H1 (cell line): ENCODE data around the gene UBE2E2. TPM values are rescaled to one million over a fixed set of nuclear protein-coding genes. Genes with fewer than 3 reads are reported as not detected.

Experiments used
- CTCF ChIA-PET: fragments of 300-600 bp; sonication (Branson Sonifier 250); formaldehyde crosslinking; loops from one replicate; lab custom pipeline; 2021; ENCODE audit not compliant: partially characterized antibody; lab: Charles Lee
- POLR2A ChIA-PET: fragments of 300-600 bp; sonication (Branson Sonifier 250); formaldehyde crosslinking; loops from one replicate; lab custom pipeline; 2021; ENCODE audit warnings: inconsistent platforms; ENCODE audit not compliant: partially characterized antibody; lab: Charles Lee
- DNase-seq, 2 experiments: peaks; one replicate each; pipeline versions ENCODE4 v3.0.0 to v3.0.0-alpha.2; 2010 to 2022; ENCODE audit warnings: low spot score in 2 of 2, low read depth in 1 of 2, mixed read lengths in 1 of 2
- FAIRE-seq: peaks from 2 replicates; lab custom pipeline; 2011; peaks lifted over from hg19 to GRCh38; lab: Jason Lieb, UNC
- H2AFZ ChIP-seq: 2 replicates; pipeline ENCODE4 v1.8.1; 2012; ENCODE audit warnings: low read length, inconsistent platforms
- H2AK5ac ChIP-seq: 2 replicates; pipeline ENCODE4 v1.6.1; 2013; ENCODE audit warnings: low read depth, low read length
- H2BK120ac ChIP-seq: replicated peaks from 2 replicates; pipeline ENCODE3; 2013; ENCODE audit warnings: low read depth, low read length, inconsistent platforms
- H2BK12ac ChIP-seq: 2 replicates; pipeline ENCODE4 v1.6.1; 2013; ENCODE audit warnings: low read depth, low read length
- H2BK15ac ChIP-seq: 2 replicates; pipeline ENCODE4 v1.6.1; 2013; ENCODE audit warnings: low read length
- H2BK20ac ChIP-seq: 2 replicates; pipeline ENCODE4 v1.6.1; 2013; ENCODE audit warnings: low read length
- H2BK5ac ChIP-seq: 2 replicates; pipeline ENCODE4 v1.6.1; 2013; ENCODE audit warnings: low read depth, low read length
- H3K14ac ChIP-seq: 2 replicates; pipeline ENCODE4 v1.6.1; 2013; ENCODE audit warnings: inconsistent platforms; ENCODE audit not compliant: insufficient read length
- H3K18ac ChIP-seq: 2 replicates; pipeline ENCODE4 v1.6.1; 2013; ENCODE audit warnings: low read length; ENCODE audit errors: extremely low read depth
- H3K23ac ChIP-seq: 2 replicates; pipeline ENCODE4 v1.6.1; 2013; ENCODE audit warnings: inconsistent platforms; ENCODE audit not compliant: insufficient read length
- H3K23me2 ChIP-seq: 2 replicates; pipeline ENCODE4 v1.6.1; 2013; ENCODE audit warnings: low read depth, low read length
- H3K27ac ChIP-seq: 2 replicates; pipeline ENCODE4 v1.6.1; 2011; ENCODE audit warnings: low read depth, low read length, inconsistent platforms
- H3K27me3 ChIP-seq, 4 experiments: replicated peaks in 1 of 4; 1 replicate in 1 of 4; 2 replicates in 3 of 4; pipeline versions ENCODE4 v1.6.1 to v1.8.1; 2011 to 2013; ENCODE audit warnings: low read length in 3 of 4, mild to moderate bottlenecking in 3 of 4, inconsistent platforms in 2 of 4, mixed read lengths in 2 of 4, moderate library complexity in 1 of 4; ENCODE audit not compliant: control insufficient read depth in 3 of 4, insufficient read depth in 3 of 4; ENCODE audit errors: extremely low read depth in 1 of 4
- H3K36me3 ChIP-seq, 4 experiments: 2 replicates each; pipeline versions ENCODE4 v1.6.1 to v1.8.1; 2011 to 2013; ENCODE audit warnings: mild to moderate bottlenecking in 4 of 4, low read length in 3 of 4, moderate library complexity in 2 of 4, control low read depth in 1 of 4, inconsistent platforms in 1 of 4; ENCODE audit not compliant: insufficient read depth in 4 of 4, control insufficient read depth in 2 of 4
- H3K4ac ChIP-seq: replicated peaks from 2 replicates; pipeline ENCODE3; 2013; ENCODE audit warnings: low read length, low read depth, mixed read lengths, inconsistent platforms; ENCODE audit not compliant: insufficient read length
- H3K4me1 ChIP-seq, 4 experiments: replicated peaks in 1 of 4; 1 replicate in 1 of 4; 2 replicates in 3 of 4; pipeline versions ENCODE4 v1.6.1 to v1.8.1; 2011 to 2013; ENCODE audit warnings: low read length in 3 of 4, inconsistent platforms in 2 of 4, mixed read lengths in 1 of 4; ENCODE audit not compliant: insufficient read depth in 4 of 4, control insufficient read depth in 3 of 4
- H3K4me2 ChIP-seq, 2 experiments: 2 replicates each; pipeline versions ENCODE4 v1.6.1 to v1.8.1; 2011 to 2013; ENCODE audit warnings: low read depth in 2 of 2, low read length in 2 of 2, control low read depth in 1 of 2, inconsistent platforms in 1 of 2, mild to moderate bottlenecking in 1 of 2; ENCODE audit not compliant: insufficient read depth in 1 of 2
- H3K4me3 ChIP-seq, 4 experiments: fragments of 200-600, 300-600 bp in 1 of 4; sonication (generic), shearing (Covaris generic), sonication (Bioruptor Twin) in 1 of 4; 2 replicates each; pipeline versions ENCODE4 v1.5.1 to v1.8.1; 2011 to 2016; ENCODE audit warnings: low read length in 4 of 4, low read depth in 3 of 4, control low read depth in 2 of 4, inconsistent platforms in 2 of 4, mild to moderate bottlenecking in 2 of 4, mixed read lengths in 1 of 4, moderate library complexity in 1 of 4; ENCODE audit not compliant: insufficient read depth in 2 of 4; ENCODE audit errors: extremely low read depth in 1 of 4
- H3K56ac ChIP-seq: replicated peaks from 2 replicates; pipeline ENCODE3; 2013; ENCODE audit warnings: low read depth, mild to moderate bottlenecking, mixed read lengths, low read length, inconsistent platforms; ENCODE audit not compliant: insufficient read length
- H3K79me1 ChIP-seq: 2 replicates; pipeline ENCODE4 v1.6.1; 2013; ENCODE audit warnings: low read depth, low read length, control low read depth
- H3K79me2 ChIP-seq, 2 experiments: 2 replicates each; pipeline versions ENCODE4 v1.6.1 to v1.8.1; 2012 to 2013; ENCODE audit warnings: low read length in 2 of 2, mild to moderate bottlenecking in 2 of 2, inconsistent platforms in 1 of 2; ENCODE audit not compliant: insufficient read depth in 2 of 2, control insufficient read depth in 1 of 2
- H3K9ac ChIP-seq, 4 experiments: replicated peaks in 1 of 4; 1 replicate in 1 of 4; 2 replicates in 3 of 4; pipeline versions ENCODE4 v1.6.1 to v1.8.1; 2011 to 2013; ENCODE audit warnings: low read depth in 3 of 4, low read length in 3 of 4, control low read depth in 2 of 4, mild to moderate bottlenecking in 2 of 4, moderate library complexity in 2 of 4, inconsistent platforms in 1 of 4; ENCODE audit errors: extremely low read depth in 1 of 4
- H3K9me3 ChIP-seq, 2 experiments: 2 replicates each; pipeline versions ENCODE4 v1.6.1 to v1.8.1; 2012 to 2013; ENCODE audit warnings: mild to moderate bottlenecking in 2 of 2, moderate library complexity in 2 of 2, control low read depth in 1 of 2, inconsistent platforms in 1 of 2, low read depth in 1 of 2, low read length in 1 of 2, mixed read lengths in 1 of 2; ENCODE audit not compliant: insufficient read depth in 2 of 2
- H4K20me1 ChIP-seq, 2 experiments: replicated peaks in 1 of 2; 2 replicates each; pipeline versions ENCODE3 to v1.8.1; 2011 to 2013; ENCODE audit warnings: inconsistent platforms in 2 of 2, low read length in 2 of 2, mild to moderate bottlenecking in 1 of 2; ENCODE audit not compliant: insufficient read depth in 2 of 2, control insufficient read depth in 1 of 2
- H4K5ac ChIP-seq: 2 replicates; pipeline ENCODE4 v1.6.1; 2013; ENCODE audit warnings: low read length, low read depth, mixed read lengths, inconsistent platforms; ENCODE audit not compliant: insufficient read length
- H4K8ac ChIP-seq: 2 replicates; pipeline ENCODE4 v1.8.0; 2013; ENCODE audit warnings: mild to moderate bottlenecking, moderate library complexity, low read length, inconsistent platforms; ENCODE audit not compliant: insufficient read depth; ENCODE audit errors: extremely low read depth
- H4K91ac ChIP-seq: replicated peaks from 2 replicates; pipeline ENCODE3; 2013; ENCODE audit warnings: low read length, mixed read lengths, inconsistent platforms; ENCODE audit not compliant: insufficient read length
- CBX5 ChIP-seq: fragments of 300-800, 300-1000 bp; sonication (generic); IDR thresholded peaks from 2 replicates; pipeline ENCODE4 v1.7.1; 2016; ENCODE audit warnings: antibody characterized with exemption, low read length, low read depth
- CBX8 ChIP-seq: fragments of 300-800, 300-1000 bp; sonication (generic); IDR thresholded peaks from 2 replicates; pipeline ENCODE4 v1.7.1; 2016; ENCODE audit warnings: low read depth, low read length, borderline replicate concordance
- CTCF ChIP-seq, 3 experiments: IDR thresholded peaks; 1 replicate in 2 of 3; 2 replicates in 1 of 3; pipeline versions ENCODE4 v1.5.1 to v1.6.1; 2011; ENCODE audit warnings: low read length in 3 of 3, mild to moderate bottlenecking in 3 of 3, inconsistent platforms in 2 of 3, low read depth in 1 of 3, moderate library complexity in 1 of 3; ENCODE audit not compliant: insufficient read depth in 1 of 3; ENCODE audit errors: control extremely low read depth in 1 of 3
- EGR1 ChIP-seq: IDR thresholded peaks from 2 replicates; pipeline ENCODE4 v1.6.1; 2011; ENCODE audit warnings: low read depth, low read length, borderline replicate concordance
- GABPA ChIP-seq: IDR thresholded peaks from 2 replicates; pipeline ENCODE4 v1.6.1; 2011; ENCODE audit warnings: mild to moderate bottlenecking, low read length, moderate library complexity, borderline replicate concordance; ENCODE audit not compliant: insufficient read depth
- MAFK ChIP-seq: IDR thresholded peaks from 2 replicates; pipeline ENCODE4 v1.6.1; 2012; ENCODE audit warnings: low read depth, mild to moderate bottlenecking, improper control_type of control experiment, low read length
- NRF1 ChIP-seq: IDR thresholded peaks from 2 replicates; pipeline ENCODE4 v1.6.1; 2011; ENCODE audit warnings: mild to moderate bottlenecking, low read depth, low read length, improper control_type of control experiment
- RXRA ChIP-seq: IDR thresholded peaks from 2 replicates; pipeline ENCODE4 v1.6.1; 2011; ENCODE audit warnings: low read depth, mild to moderate bottlenecking, low read length, moderate library complexity; ENCODE audit not compliant: insufficient read depth
- TAF7 ChIP-seq: optimal IDR thresholded peaks from 2 replicates; pipeline ENCODE3; 2011; ENCODE audit warnings: low read depth, mild to moderate bottlenecking, inconsistent platforms, low read length, moderate library complexity, borderline replicate concordance
- WGBS, 2 experiments: shearing (Covaris generic) in 1 of 2; methylation state at CpG; one replicate each; pipeline versions ENCODE4 v1.1.6 to v1.1.7; 2013 to 2015; ENCODE audit warnings: low lambda C conversion rate in 2 of 2, mixed read lengths in 2 of 2, inconsistent platforms in 1 of 2, low coverage in 1 of 2, missing lambda C conversion rate in 1 of 2; ENCODE audit not compliant: insufficient replicate concordance in 2 of 2, insufficient coverage in 1 of 2, insufficient read length in 1 of 2; ENCODE audit errors: extremely low coverage in 1 of 2, missing lambda C conversion rate in 1 of 2; 5-methylcytosine and 5-hydroxymethylcytosine counted together
- polyA plus RNA-seq, 7 experiments: library from polyadenylated mRNA; depleted of rRNA in 3 of 7; stranded (reverse) in 5 of 7; unstranded in 2 of 7; fragments of >200 nt in 5 of 7; fragments of 200-250 nt in 2 of 7; gene quantifications; 1 replicate in 5 of 7; 2 replicates in 1 of 7; 4 replicates in 1 of 7; pipeline versions ENCODE4 v1.2.1 to v1.2.3, GENCODE V29; 2011 to 2013; ENCODE audit warnings: missing spikeins in 2 of 7, mixed read lengths in 2 of 7
- total RNA-seq: library from RNA; stranded (reverse); fragmentation: NEBNext Ultra II Directional; extraction: Animal tissue kit (Norgen Biotek cat#: 25700); gene quantifications from 2 replicates; pipeline ENCODE4 v1.2.1, GENCODE V29; 2021

The UBE2E2 gene
- total and polyA plus RNA-seq, 2 of the 8 experiments (the other 6 are each of a cell fraction or from before 2014, with no cell fraction given) = 57.6 to 70.6 TPM

DNA sequence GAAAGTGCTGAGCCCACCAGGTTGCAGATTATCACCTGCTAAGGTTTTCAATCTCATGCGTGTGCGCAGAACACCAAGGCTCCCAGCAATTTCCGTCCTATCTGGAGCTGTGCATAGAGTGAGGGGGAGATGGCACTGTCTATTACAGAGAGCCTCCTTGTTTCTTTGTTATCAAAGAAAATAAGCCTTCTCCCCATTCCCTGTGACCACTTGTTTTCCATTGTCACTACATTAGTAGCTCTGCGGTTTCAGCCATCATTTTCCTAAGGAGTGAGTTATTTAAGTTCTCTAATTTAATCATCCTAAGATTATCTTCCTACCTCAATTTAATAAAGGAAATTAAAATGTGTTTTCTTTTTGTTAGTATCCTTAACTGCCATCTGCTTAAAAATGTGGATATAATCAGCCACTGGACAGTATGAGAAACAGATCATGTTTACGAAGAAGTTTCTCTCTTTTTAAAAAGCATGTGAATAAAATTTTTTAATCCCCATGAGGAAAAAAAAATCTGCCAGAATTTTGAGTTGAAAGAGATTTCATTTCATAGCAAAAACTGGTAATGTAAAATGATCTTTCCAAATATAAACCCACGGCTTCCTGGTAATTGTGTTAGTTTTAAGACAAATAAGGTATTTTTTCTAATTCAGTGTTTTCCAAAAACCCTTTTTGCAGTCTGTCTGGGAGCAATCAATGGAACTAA is 430.3 kb downstream of the UBE2E2 start:
- Histone ChIP-seq H4K8ac (no peak overlapping the region), H3K4me3 (no peak overlapping the region), H3K14ac (no peak overlapping the region), H2BK20ac (no peak overlapping the region), H2BK12ac (no peak overlapping the region), H3K79me1 (no peaks in the 10 kb centered on the region), H3K9ac (no peak overlapping the region), H2AFZ (no peak overlapping the region), H2BK120ac (no peak overlapping the region), H2AK5ac (no peak overlapping the region), H2BK5ac (no peak overlapping the region), H2BK15ac (no peak overlapping the region), H3K79me2 (no peaks in the 10 kb centered on the region), H3K27ac (no peak overlapping the region), H4K5ac (no peak overlapping the region), H4K20me1 (no peaks in the 10 kb centered on the region), H3K18ac (no peak overlapping the region), H4K91ac (no peak overlapping the region), H3K36me3 (no peaks in the 10 kb centered on the region), H3K23me2 (no peaks in the 10 kb centered on the region), H3K4ac (no peak overlapping the region), H3K9me3 (no peaks in the 10 kb centered on the region), H3K27me3 (no peaks in the 10 kb centered on the region), H3K4me2 (no peak overlapping the region), H3K4me1 (no peaks in the 10 kb centered on the region), H3K23ac (no peak overlapping the region), H3K56ac (no peak overlapping the region)
- no peak for DNase-seq
- no peak for FAIRE-seq
- ChIA-PET CTCF (no interaction called here), POLR2A (no interaction called here)
- WGBS, 2 experiments = 90% methylated on average over 6 of the region's 6 CpGs; no CpG with 5 or more reads in 1 of the 2 experiments
- TF ChIP-seq CBX5 = no peak
- no peak for TF ChIP-seq NRF1
- TF ChIP-seq CBX8 = no peak
- TF ChIP-seq GABPA = no peak
- TF ChIP-seq RXRA = no peak
- no peak for TF ChIP-seq MAFK
- no peak for TF ChIP-seq TAF7
- no peak for TF ChIP-seq CTCF (IDR thresholded peaks at IDR 0.05; ENCODE audit: control extremely low read depth in 1 of 3, insufficient read depth in 1 of 3, low read depth in 1 of 3, low read length in 3 of 3)
- no peak for TF ChIP-seq EGR1
